GM12874 (cell line): ENCODE results near the gene LGSN.
A peak's percentile ranks its signal among the peaks of the same experiment; 100 is the strongest.

Source experiments
- TF ChIP-seq, protein P1 (sequence below): IDR thresholded peaks from 2 replicates; pipeline ENCODE4 v1.5.1; 2011; ENCODE audit warnings: low read depth, mild to moderate bottlenecking, control low read depth, low read length, moderate library complexity; ENCODE audit not compliant: insufficient read depth

LGSN gene

DNA sequence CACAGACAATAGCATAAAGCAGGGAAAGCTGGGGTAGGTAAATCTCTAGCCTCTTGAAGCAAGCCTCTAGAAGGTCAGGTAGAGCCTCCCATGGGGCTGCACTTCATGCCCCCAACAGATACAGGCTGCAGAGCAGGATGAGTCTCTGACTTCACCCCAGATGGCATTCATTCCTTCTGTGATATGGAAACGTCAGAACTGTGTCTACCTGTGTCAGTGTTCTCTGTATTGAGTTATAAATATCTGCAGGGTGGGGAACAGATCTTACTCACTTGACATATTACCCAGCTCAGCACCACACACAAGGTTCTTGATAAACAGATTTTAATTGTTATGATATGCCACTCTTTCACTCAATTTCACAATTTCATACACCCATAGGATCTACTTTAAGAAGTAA lies 2.1 kb downstream of the LGSN start:
- TF ChIP-seq, protein P1, sequence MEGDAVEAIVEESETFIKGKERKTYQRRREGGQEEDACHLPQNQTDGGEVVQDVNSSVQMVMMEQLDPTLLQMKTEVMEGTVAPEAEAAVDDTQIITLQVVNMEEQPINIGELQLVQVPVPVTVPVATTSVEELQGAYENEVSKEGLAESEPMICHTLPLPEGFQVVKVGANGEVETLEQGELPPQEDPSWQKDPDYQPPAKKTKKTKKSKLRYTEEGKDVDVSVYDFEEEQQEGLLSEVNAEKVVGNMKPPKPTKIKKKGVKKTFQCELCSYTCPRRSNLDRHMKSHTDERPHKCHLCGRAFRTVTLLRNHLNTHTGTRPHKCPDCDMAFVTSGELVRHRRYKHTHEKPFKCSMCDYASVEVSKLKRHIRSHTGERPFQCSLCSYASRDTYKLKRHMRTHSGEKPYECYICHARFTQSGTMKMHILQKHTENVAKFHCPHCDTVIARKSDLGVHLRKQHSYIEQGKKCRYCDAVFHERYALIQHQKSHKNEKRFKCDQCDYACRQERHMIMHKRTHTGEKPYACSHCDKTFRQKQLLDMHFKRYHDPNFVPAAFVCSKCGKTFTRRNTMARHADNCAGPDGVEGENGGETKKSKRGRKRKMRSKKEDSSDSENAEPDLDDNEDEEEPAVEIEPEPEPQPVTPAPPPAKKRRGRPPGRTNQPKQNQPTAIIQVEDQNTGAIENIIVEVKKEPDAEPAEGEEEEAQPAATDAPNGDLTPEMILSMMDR: no peak

GRCh38 chr6:63316113-63316512 lies 3.7 kb downstream of the LGSN start:
- TF ChIP-seq, protein P1: no peak

DNA sequence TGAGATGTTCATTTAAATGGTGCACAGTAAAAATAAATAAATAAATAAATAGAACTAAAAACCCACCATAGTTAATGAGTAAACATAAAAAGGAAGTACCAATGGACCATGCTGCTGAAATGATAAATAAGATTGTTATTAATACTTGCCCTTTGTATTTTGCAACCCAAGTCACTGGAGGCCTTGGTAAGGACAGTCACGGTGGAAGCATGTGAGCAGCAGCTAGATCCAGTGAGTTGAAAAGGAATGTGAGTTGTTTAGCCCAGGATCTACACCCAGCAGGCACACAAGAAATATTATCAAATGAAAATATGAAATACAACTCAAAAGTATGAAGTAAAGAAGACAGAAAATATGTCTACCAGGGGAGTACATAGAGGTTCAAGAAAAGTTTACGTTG lies 6.7 kb downstream of the LGSN start:
- TF ChIP-seq, protein P1: no peak

GRCh38 chr6:63307581-63308246 lies 12.1 kb downstream of the LGSN start:
- TF ChIP-seq, protein P1: peak; percentile 55

GRCh38 chr6:63306420-63306819 lies 13.4 kb downstream of the LGSN start:
- TF ChIP-seq, protein P1: no peak

DNA sequence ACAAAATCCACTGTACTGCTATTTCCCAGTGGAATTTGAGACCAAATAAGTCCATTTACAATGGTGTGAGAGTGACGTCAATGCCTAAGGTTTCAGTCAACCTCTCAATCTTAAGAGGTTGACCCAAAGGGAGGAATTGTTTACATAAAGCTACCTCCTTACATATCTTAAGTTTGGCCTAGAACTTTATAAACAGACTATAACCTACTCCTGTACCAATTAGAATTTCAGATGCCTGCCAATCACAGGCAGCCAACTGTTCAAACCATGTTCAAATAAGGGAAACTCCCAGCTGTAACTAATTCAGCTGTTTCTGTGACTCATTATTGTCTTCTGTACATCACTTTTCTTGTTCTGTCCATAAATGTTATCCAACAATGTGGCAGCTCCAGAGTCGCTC lies 14.5 kb downstream of the LGSN start:
- TF ChIP-seq, protein P1: no peak

DNA sequence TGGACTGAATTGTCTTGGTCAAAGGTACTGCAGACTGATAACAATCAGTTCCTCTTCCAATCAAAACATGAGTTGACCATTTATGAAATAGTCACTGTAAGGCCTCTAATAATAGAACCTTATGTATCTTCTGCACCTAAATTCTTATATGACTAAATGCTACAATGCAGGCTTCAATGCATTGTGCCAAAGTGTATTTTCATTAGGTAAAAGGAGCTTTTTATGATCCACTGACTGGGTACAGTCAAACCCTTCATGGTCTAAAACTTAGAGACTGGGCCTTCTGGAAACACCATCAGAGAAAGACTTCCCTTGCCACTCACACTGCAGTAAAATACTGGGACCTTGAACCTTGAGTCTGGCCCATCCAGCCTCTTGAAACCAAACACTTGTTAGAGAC lies 16.3 kb downstream of the LGSN start:
- TF ChIP-seq, protein P1: no peak
